Cardiac septum (tissue), 1 donor: ENCODE results near the gene ZZZ3. TPM values are rescaled to one million over a fixed set of nuclear protein-coding genes. Genes with fewer than 3 reads are reported as not detected.
"Not testable (repeated sequence)": the region's sequence is repeated elsewhere in the genome, so short reads cannot be mapped to it uniquely, and the experiment has no call there.

Experiments
- DNase-seq: peaks from one replicate; pipeline ENCODE4 v3.0.0-alpha.2; 2020; ENCODE audit warnings: low spot score
- intact Hi-C: fragments of 100-400 bp; cut with DNase I; formaldehyde crosslinking; loops from one replicate; pipeline ENCODE4 v1.14.0; 2022
- long read RNA-seq: library from polyadenylated mRNA; unstranded; transcript quantifications from one replicate; pipeline ENCODE4 v2.0.0, GENCODE V29; 2021
- total RNA-seq: library from RNA; stranded (reverse); fragmentation: NEBNext Ultra II Directional; extraction: Animal tissue kit (Norgen Biotek cat#: 25700); gene quantifications from one replicate; pipeline ENCODE4 v1.2.1, GENCODE V29; 2021
- donor health status: DM: no; HTN: no; CAD: no.

Gene ZZZ3
- total RNA-seq, result 35.1 TPM
- long read RNA-seq, full-length matches to known transcripts, result 5 of 29 reads
- long read RNA-seq, partial matches to known transcripts, result 3 of 29 reads
- long read RNA-seq, other reads (novel, unspliced or antisense), result 21 of 29 reads

- DNase-seq, result peak; percentile 94
- intact Hi-C loops, result loop anchor here (1.0 to 5.0 kb wide), 3 partner anchors 145 to 534 kb away; partner anchors contain the start of gene PIGK
Observed at GRCh38 chr1:77682460-77683159, at the start of gene ZZZ3. Gene ZZZ3 (minus strand): TSS chr1:77682658. CDS start chr1:77633354, 49,304 bp downstream.

- intact Hi-C loops, result no loop called here
- no peak for DNase-seq
Observed at GRCh38 chr1:77732090-77732489, 49.6 kb upstream of the ZZZ3 start.

GRCh38 chr1:77725706-77726105 lies 43.2 kb upstream of the ZZZ3 start:
- no peak for DNase-seq
- intact Hi-C loops, result no loop called here

- intact Hi-C loops, result no loop called here
- DNase-seq, result no peak
Observed at GRCh38 chr1:77718181-77718580, 35.7 kb upstream of the ZZZ3 start.

GRCh38 chr1:77716065-77716464 lies 33.6 kb upstream of the ZZZ3 start:
- intact Hi-C loops, result no loop called here
- DNase-seq, result no peak

GRCh38 chr1:77709727-77710126 lies 27.3 kb upstream of the ZZZ3 start:
- intact Hi-C loops, result no loop called here
- no peak for DNase-seq

GRCh38 chr1:77706321-77706720 lies 23.9 kb upstream of the ZZZ3 start:
- no peak for DNase-seq
- intact Hi-C loops, result no loop called here

GRCh38 chr1:77704736-77705135 lies 22.3 kb upstream of the ZZZ3 start:
- intact Hi-C loops, result no loop called here
- DNase-seq, result no peak

GRCh38 chr1:77699673-77700072 lies 17.2 kb upstream of the ZZZ3 start:
- DNase-seq, intact Hi-C loops: not testable (repeated sequence)

- intact Hi-C loops, result no loop called here
Observed at GRCh38 chr1:77697441-77697840, 15.0 kb upstream of the ZZZ3 start.

GRCh38 chr1:77688939-77689338 lies 6.5 kb upstream of the ZZZ3 start:
- intact Hi-C loops, result no loop called here

More at GRCh38 chr1:77697441-77697840, 15.0 kb upstream of the ZZZ3 start:
- no peak for DNase-seq

GRCh38 chr1:77687519-77687906 lies 5.1 kb upstream of the ZZZ3 start:
- intact Hi-C loops, result no loop called here
- DNase-seq, result no peak

More at GRCh38 chr1:77688939-77689338, 6.5 kb upstream of the ZZZ3 start:
- no peak for DNase-seq

- DNase-seq, result no peak
- intact Hi-C loops, result no loop called here
Observed at GRCh38 chr1:77686796-77687518, 4.5 kb upstream of the ZZZ3 start.

GRCh38 chr1:77683160-77684148 lies 996 bp upstream of the ZZZ3 start:
- intact Hi-C loops, result loop anchor here (1.0 to 5.0 kb wide), 3 partner anchors 146 to 535 kb away; partner anchors contain the start of gene PIGK

GRCh38 chr1:77680173-77680572 lies 2.3 kb downstream of the ZZZ3 start:
- no peak for DNase-seq
- intact Hi-C loops, result loop anchor here (5.0 kb wide), 1 partner anchor 143 kb away; no protein-coding TSS in a partner anchor

More at GRCh38 chr1:77683160-77684148, 996 bp upstream of the ZZZ3 start:
- DNase-seq, result peak; percentile 95

- intact Hi-C loops, result no loop called here
- DNase-seq, result no peak
Observed at GRCh38 chr1:77678660-77679610, 3.5 kb downstream of the ZZZ3 start.

GRCh38 chr1:77674807-77675206 lies 7.7 kb downstream of the ZZZ3 start:
- intact Hi-C loops, result not testable (repeated sequence)

GRCh38 chr1:77673716-77674355 lies 8.6 kb downstream of the ZZZ3 start:
- DNase-seq, result no peak
- intact Hi-C loops, result no loop called here

More at GRCh38 chr1:77674807-77675206, 7.7 kb downstream of the ZZZ3 start:
- DNase-seq, result not testable (repeated sequence)
